GM12878 (cell line): Measurements from ENCODE around the gene IL16.

Experiments
- SRF ChIP-seq, 2 experiments: IDR thresholded peaks; 2 replicates each; pipeline ENCODE4 v1.6.1; 2011; ENCODE audit warnings: low read depth in 2 of 2, low read length in 2 of 2, mild to moderate bottlenecking in 1 of 2, moderate library complexity in 1 of 2
- TF ChIP-seq, protein P1 (sequence below): fragments of 450-650 bp; IDR thresholded peaks from 2 replicates; pipeline ENCODE4 v1.6.1; 2017; ENCODE audit warnings: antibody characterized with exemption, mild to moderate bottlenecking, moderate library complexity

- TF ChIP-seq, protein P1, sequence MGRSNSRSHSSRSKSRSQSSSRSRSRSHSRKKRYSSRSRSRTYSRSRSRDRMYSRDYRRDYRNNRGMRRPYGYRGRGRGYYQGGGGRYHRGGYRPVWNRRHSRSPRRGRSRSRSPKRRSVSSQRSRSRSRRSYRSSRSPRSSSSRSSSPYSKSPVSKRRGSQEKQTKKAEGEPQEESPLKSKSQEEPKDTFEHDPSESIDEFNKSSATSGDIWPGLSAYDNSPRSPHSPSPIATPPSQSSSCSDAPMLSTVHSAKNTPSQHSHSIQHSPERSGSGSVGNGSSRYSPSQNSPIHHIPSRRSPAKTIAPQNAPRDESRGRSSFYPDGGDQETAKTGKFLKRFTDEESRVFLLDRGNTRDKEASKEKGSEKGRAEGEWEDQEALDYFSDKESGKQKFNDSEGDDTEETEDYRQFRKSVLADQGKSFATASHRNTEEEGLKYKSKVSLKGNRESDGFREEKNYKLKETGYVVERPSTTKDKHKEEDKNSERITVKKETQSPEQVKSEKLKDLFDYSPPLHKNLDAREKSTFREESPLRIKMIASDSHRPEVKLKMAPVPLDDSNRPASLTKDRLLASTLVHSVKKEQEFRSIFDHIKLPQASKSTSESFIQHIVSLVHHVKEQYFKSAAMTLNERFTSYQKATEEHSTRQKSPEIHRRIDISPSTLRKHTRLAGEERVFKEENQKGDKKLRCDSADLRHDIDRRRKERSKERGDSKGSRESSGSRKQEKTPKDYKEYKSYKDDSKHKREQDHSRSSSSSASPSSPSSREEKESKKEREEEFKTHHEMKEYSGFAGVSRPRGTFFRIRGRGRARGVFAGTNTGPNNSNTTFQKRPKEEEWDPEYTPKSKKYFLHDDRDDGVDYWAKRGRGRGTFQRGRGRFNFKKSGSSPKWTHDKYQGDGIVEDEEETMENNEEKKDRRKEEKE: no peak
- TF ChIP-seq SRF (IDR thresholded peaks at IDR 0.05; ENCODE audit: low read depth in 2 of 2, low read length in 2 of 2): no peak
These were observed 126.9 kb downstream of the IL16 start for GRCh38 chr15:81323559-81323943.
